SU-DHL-6 (cell line): ENCODE results near the gene SCYGR6.

Source experiments
- H2AFZ ChIP-seq: fragments of 200-600 bp; sonication (generic); 2 replicates; pipeline ENCODE4 v1.6.1; 2014; ENCODE audit warnings: low read depth, mild to moderate bottlenecking, moderate library complexity, mixed read lengths, antibody characterized with exemption, low read length; ENCODE audit not compliant: severe bottlenecking
- H3F3A ChIP-seq: fragments of 200-600 bp; shearing (Covaris generic); 2 replicates; pipeline ENCODE4 v1.6.0; 2016; ENCODE audit warnings: antibody characterized with exemption, mild to moderate bottlenecking; ENCODE audit not compliant: insufficient read depth
- H3K27ac ChIP-seq: fragments of 200-600 bp; sonication (generic); 2 replicates; pipeline ENCODE4 v1.5.1; 2016; ENCODE audit warnings: low read depth, mild to moderate bottlenecking, low read length, moderate library complexity, mixed read lengths
- H3K27me3 ChIP-seq: fragments of 200-600 bp; sonication (generic), shearing (Covaris generic); 2 replicates; pipeline ENCODE4 v1.6.0; 2014; ENCODE audit warnings: mild to moderate bottlenecking, low read length
- H3K36me3 ChIP-seq: fragments of 200-600 bp; sonication (generic); 2 replicates; pipeline ENCODE4 v1.6.1; 2014; ENCODE audit warnings: mild to moderate bottlenecking, low read length, mixed read lengths
- H3K4me2 ChIP-seq: fragments of 300-600, 200-600 bp; shearing (Covaris generic), sonication (generic); 2 replicates; pipeline ENCODE4 v1.6.0; 2014; ENCODE audit warnings: low read length, low read depth, mild to moderate bottlenecking; ENCODE audit not compliant: poor library complexity, severe bottlenecking
- H3K4me3 ChIP-seq: fragments of 200-600 bp; sonication (generic); 2 replicates; pipeline ENCODE4 v1.5.1; 2014; ENCODE audit warnings: antibody characterized with exemption, low read length, mild to moderate bottlenecking, mixed read lengths; ENCODE audit not compliant: insufficient read depth, poor library complexity, severe bottlenecking
- H3K79me2 ChIP-seq: fragments of 200-600 bp; sonication (generic); 2 replicates; pipeline ENCODE4 v1.6.1; 2014; ENCODE audit warnings: mild to moderate bottlenecking, low read length, moderate library complexity; ENCODE audit not compliant: insufficient read depth
- H3K9ac ChIP-seq: fragments of 200-600 bp; sonication (generic); 2 replicates; pipeline ENCODE4 v1.7.0; 2014; ENCODE audit warnings: mild to moderate bottlenecking, low read length
- H3K9me2 ChIP-seq: fragments of 200-600 bp; sonication (generic); replicated peaks from 2 replicates; pipeline ENCODE4 v1.6.1; 2014; ENCODE audit warnings: low read length; ENCODE audit not compliant: insufficient read depth
- H3K9me3 ChIP-seq: fragments of 200-600 bp; sonication (generic); 2 replicates; pipeline ENCODE4 v1.6.1; 2014; ENCODE audit warnings: low read length, mixed read lengths; ENCODE audit not compliant: insufficient read depth
- H4K20me1 ChIP-seq: fragments of 200-600 bp; sonication (generic); 2 replicates; pipeline ENCODE4 v1.6.1; 2014; ENCODE audit warnings: low read depth, mild to moderate bottlenecking, antibody characterized with exemption, low read length, moderate library complexity, mixed read lengths
- CTCF ChIP-seq: fragments of 200-600 bp; sonication (generic); IDR thresholded peaks from one replicate; pipeline ENCODE4 v1.5.1; 2017; ENCODE audit warnings: antibody characterized with exemption, mild to moderate bottlenecking, low read length, moderate library complexity; ENCODE audit not compliant: insufficient read depth, poor library complexity, severe bottlenecking
- EZH2phosphoT487 ChIP-seq: fragments of 200-600 bp; sonication (generic), shearing (Covaris generic); conservative IDR thresholded peaks from 2 replicates; pipeline ENCODE4 v1.6.1; 2018; ENCODE audit warnings: mild to moderate bottlenecking, antibody characterized with exemption, low read length, moderate library complexity, mixed read lengths

SCYGR6 gene

GRCh38 chr2:227717687-227718567, 6.6 kb downstream of the SCYGR6 start, which contains the start of gene SLC19A3:
TSS of gene SLC19A3 (minus strand) at chr2:227718028. CDS start at chr2:227702318, 15,710 bp downstream.
- no peak within 1 kb of the TSS for H3K27ac ChIP-seq
- H3K4me2 ChIP-seq = no peak within 1 kb of the TSS
- H3K9me3 ChIP-seq = no peaks in the 10 kb centered on the region
- H3K27me3 ChIP-seq = no peaks in the 10 kb centered on the region
- no peaks in the 10 kb centered on the region for H3K9me2 ChIP-seq
- no peak within 1 kb of the TSS for H3K9ac ChIP-seq
- TF ChIP-seq CTCF = no peak
- TF ChIP-seq EZH2phosphoT487 = no peak
- no peak within 1 kb of the TSS for H3K4me3 ChIP-seq
- no peak within 1 kb of the TSS for H2AFZ ChIP-seq
- no peaks in the 10 kb centered on the region for H3K79me2 ChIP-seq
- no peaks in the 10 kb centered on the region for H4K20me1 ChIP-seq
- no peaks in the 10 kb centered on the region for H3K36me3 ChIP-seq
- H3F3A ChIP-seq = no peaks in the 10 kb centered on the region

- H3K4me2 ChIP-seq = no peak overlapping the region
- no peaks in the 10 kb centered on the region for H3K79me2 ChIP-seq
- no peak overlapping the region for H3K9ac ChIP-seq
- H4K20me1 ChIP-seq = no peaks in the 10 kb centered on the region
- H3K27ac ChIP-seq = no peak overlapping the region
- H3K36me3 ChIP-seq = no peaks in the 10 kb centered on the region
- H3F3A ChIP-seq = no peaks in the 10 kb centered on the region
- H3K4me3 ChIP-seq = no peak overlapping the region
- TF ChIP-seq EZH2phosphoT487 = no peak
- no peak for TF ChIP-seq CTCF
- H3K9me2 ChIP-seq = no peaks in the 10 kb centered on the region
- H3K9me3 ChIP-seq = no peaks in the 10 kb centered on the region
- no peaks in the 10 kb centered on the region for H3K27me3 ChIP-seq
- no peak overlapping the region for H2AFZ ChIP-seq
Observed at GRCh38 chr2:227716501-227716900, 8.1 kb downstream of the SCYGR6 start.

- no peaks in the 10 kb centered on the region for H3K36me3 ChIP-seq
- no peaks in the 10 kb centered on the region for H3K9me2 ChIP-seq
- H3K9ac ChIP-seq = no peak overlapping the region
- H3F3A ChIP-seq = no peaks in the 10 kb centered on the region
- H3K9me3 ChIP-seq = no peaks in the 10 kb centered on the region
- TF ChIP-seq CTCF (no peak), EZH2phosphoT487 (no peak)
- no peaks in the 10 kb centered on the region for H4K20me1 ChIP-seq
- H3K79me2 ChIP-seq = no peaks in the 10 kb centered on the region
- H3K4me3 ChIP-seq = no peak overlapping the region
- H3K4me2 ChIP-seq = no peak overlapping the region
- no peaks in the 10 kb centered on the region for H3K27me3 ChIP-seq
- no peak overlapping the region for H2AFZ ChIP-seq
- no peak overlapping the region for H3K27ac ChIP-seq
Observed at GRCh38 chr2:227713291-227713690, 11.3 kb downstream of the SCYGR6 start.
